Right lobe of liver (tissue), 4 donors: ENCODE results near the gene DCTPP1.

Source experiments
- POLR2A ChIP-seq: fragments of 450-650 bp; IDR thresholded peaks from one replicate; pipeline ENCODE4 v1.6.1; 2017; ENCODE audit warnings: antibody characterized with exemption, mild to moderate bottlenecking
- TF ChIP-seq, protein P1 (sequence below), 4 donors: fragments of 200-600 bp in 3 of 4; fragments of 450-650 bp in 1 of 4; IDR thresholded peaks; one replicate each; pipeline versions ENCODE4 v1.5.1 to v1.8.0; 2016 to 2022; ENCODE audit warnings: antibody characterized with exemption in 4 of 4, mild to moderate bottlenecking in 2 of 4
- donor health status: DM: no; HTN: no; CAD: no.
- donor health status: DM: no; HTN: no; CAD: no.
- donor health status: DM: no; HTN: yes; CAD: no.

- TF ChIP-seq, protein P1, sequence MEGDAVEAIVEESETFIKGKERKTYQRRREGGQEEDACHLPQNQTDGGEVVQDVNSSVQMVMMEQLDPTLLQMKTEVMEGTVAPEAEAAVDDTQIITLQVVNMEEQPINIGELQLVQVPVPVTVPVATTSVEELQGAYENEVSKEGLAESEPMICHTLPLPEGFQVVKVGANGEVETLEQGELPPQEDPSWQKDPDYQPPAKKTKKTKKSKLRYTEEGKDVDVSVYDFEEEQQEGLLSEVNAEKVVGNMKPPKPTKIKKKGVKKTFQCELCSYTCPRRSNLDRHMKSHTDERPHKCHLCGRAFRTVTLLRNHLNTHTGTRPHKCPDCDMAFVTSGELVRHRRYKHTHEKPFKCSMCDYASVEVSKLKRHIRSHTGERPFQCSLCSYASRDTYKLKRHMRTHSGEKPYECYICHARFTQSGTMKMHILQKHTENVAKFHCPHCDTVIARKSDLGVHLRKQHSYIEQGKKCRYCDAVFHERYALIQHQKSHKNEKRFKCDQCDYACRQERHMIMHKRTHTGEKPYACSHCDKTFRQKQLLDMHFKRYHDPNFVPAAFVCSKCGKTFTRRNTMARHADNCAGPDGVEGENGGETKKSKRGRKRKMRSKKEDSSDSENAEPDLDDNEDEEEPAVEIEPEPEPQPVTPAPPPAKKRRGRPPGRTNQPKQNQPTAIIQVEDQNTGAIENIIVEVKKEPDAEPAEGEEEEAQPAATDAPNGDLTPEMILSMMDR (IDR thresholded peaks at IDR 0.05), result no peak
- no peak for TF ChIP-seq POLR2A
These were observed 10.0 kb upstream of the DCTPP1 start for GRCh38 chr16:30439720-30440348.
